Effector memory CD4-positive, alpha-beta T cell (primary cell): Measurements from ENCODE around the gene GRIK5.
A peak's percentile ranks its signal among the peaks of the same experiment; 100 is the strongest.

ENCODE experiments used
- DNase-seq, 3 donors: peaks; one replicate each; pipeline ENCODE4 v3.0.0-alpha.2; 2020
- H3K27ac ChIP-seq: 2 replicates; pipeline ENCODE4 v1.7.0; 2013; ENCODE audit warnings: mild to moderate bottlenecking, low read length, moderate library complexity; ENCODE audit not compliant: insufficient read depth, poor library complexity, severe bottlenecking
- H3K27me3 ChIP-seq: replicated peaks from 2 replicates; pipeline ENCODE4 v1.7.0; 2013; ENCODE audit warnings: mild to moderate bottlenecking, low read length; ENCODE audit not compliant: insufficient read depth, control insufficient read depth, poor library complexity, severe bottlenecking
- H3K36me3 ChIP-seq: 2 replicates; pipeline ENCODE4 v1.7.0; 2013; ENCODE audit warnings: mild to moderate bottlenecking, low read length, moderate library complexity; ENCODE audit not compliant: control insufficient read depth, insufficient read depth
- H3K4me1 ChIP-seq: 2 replicates; pipeline ENCODE4 v1.7.0; 2013; ENCODE audit warnings: low read length, mild to moderate bottlenecking; ENCODE audit not compliant: control insufficient read depth, insufficient read depth, poor library complexity, severe bottlenecking
- H3K4me3 ChIP-seq: 2 replicates; pipeline ENCODE4 v1.7.0; 2013; ENCODE audit warnings: low read length, low read depth, mild to moderate bottlenecking; ENCODE audit not compliant: insufficient read depth, poor library complexity, severe bottlenecking
- H3K9me3 ChIP-seq: 2 replicates; pipeline ENCODE4 v1.7.0; 2013; ENCODE audit warnings: mild to moderate bottlenecking, low read length, moderate library complexity; ENCODE audit not compliant: control insufficient read depth

The GRIK5 gene

GRCh38 chr19:41999071-41999877 is 70.7 kb downstream of the GRIK5 start:
- Histone ChIP-seq H3K36me3 (no peaks in the 10 kb centered on the region), H3K4me1 (peaks cover 12% of the 10 kb centered on the region), H3K27me3 (peaks cover 32% of the 10 kb centered on the region), H3K9me3 (no peaks in the 10 kb centered on the region), H3K4me3 (no peak overlapping the region), H3K27ac (no peak overlapping the region)
- no peak for DNase-seq

- Histone ChIP-seq H3K36me3 (no peaks in the 10 kb centered on the region), H3K27ac (no peak overlapping the region), H3K27me3 (peaks cover 32% of the 10 kb centered on the region), H3K4me1 (peaks cover 16% of the 10 kb centered on the region), H3K4me3 (no peak overlapping the region), H3K9me3 (no peaks in the 10 kb centered on the region)
- no peak for DNase-seq
These were observed 71.6 kb downstream of the GRIK5 start for GRCh38 chr19:41998246-41999020.

GRCh38 chr19:41997851-41998229 is 72.2 kb downstream of the GRIK5 start:
- Histone ChIP-seq H3K27me3 (peaks cover 32% of the 10 kb centered on the region), H3K27ac (no peak overlapping the region), H3K4me3 (no peak overlapping the region), H3K4me1 (peaks cover 19% of the 10 kb centered on the region), H3K36me3 (no peaks in the 10 kb centered on the region), H3K9me3 (no peaks in the 10 kb centered on the region)
- no peak for DNase-seq

- H3K36me3 ChIP-seq, result no peaks in the 10 kb centered on the region
- H3K27ac ChIP-seq, result no peak overlapping the region
- DNase-seq, result no peak
- H3K4me1 ChIP-seq, result peaks cover 19% of the 10 kb centered on the region
- H3K27me3 ChIP-seq, result peaks cover 32% of the 10 kb centered on the region
- no peak overlapping the region for H3K4me3 ChIP-seq
- no peaks in the 10 kb centered on the region for H3K9me3 ChIP-seq
These were observed 72.7 kb downstream of the GRIK5 start for GRCh38 chr19:41997121-41997850.

GRCh38 chr19:41995959-41996797 is 73.8 kb downstream of the GRIK5 start:
- peaks cover 19% of the 10 kb centered on the region for H3K4me1 ChIP-seq
- H3K27me3 ChIP-seq, result peaks cover 32% of the 10 kb centered on the region
- DNase-seq, result no peak
- H3K36me3 ChIP-seq, result no peaks in the 10 kb centered on the region
- H3K9me3 ChIP-seq, result no peaks in the 10 kb centered on the region
- H3K4me3 ChIP-seq, result no peak overlapping the region
- H3K27ac ChIP-seq, result no peak overlapping the region

GRCh38 chr19:41994994-41995958 is 74.7 kb downstream of the GRIK5 start:
- no peak for DNase-seq
- H3K27me3 ChIP-seq, result peaks cover 32% of the 10 kb centered on the region
- H3K4me1 ChIP-seq, result peaks cover 19% of the 10 kb centered on the region
- H3K4me3 ChIP-seq, result no peak overlapping the region
- H3K9me3 ChIP-seq, result no peaks in the 10 kb centered on the region
- no peaks in the 10 kb centered on the region for H3K36me3 ChIP-seq
- H3K27ac ChIP-seq, result no peak overlapping the region

GRCh38 chr19:41994521-41994971 is 75.5 kb downstream of the GRIK5 start:
- Histone ChIP-seq H3K27ac (no peak overlapping the region), H3K4me3 (peak overlapping the region; percentile 48), H3K36me3 (no peaks in the 10 kb centered on the region), H3K9me3 (no peaks in the 10 kb centered on the region), H3K27me3 (peaks cover 32% of the 10 kb centered on the region), H3K4me1 (peaks cover 19% of the 10 kb centered on the region)
- peak in 1 of 3 donors; percentile 3 for DNase-seq

- Histone ChIP-seq H3K4me1 (peaks cover 19% of the 10 kb centered on the region), H3K27ac (no peak within 1 kb of the TSS), H3K27me3 (peaks cover 25% of the 10 kb centered on the region), H3K4me3 (peak within 1 kb of the TSS; percentile 48), H3K9me3 (no peaks in the 10 kb centered on the region), H3K36me3 (no peaks in the 10 kb centered on the region)
- DNase-seq, result peak; percentile 32 to 47 (median 44)
These were observed 76.2 kb downstream of the GRIK5 start, which contains the start of gene ATP1A3 for GRCh38 chr19:41993612-41994483. Gene ATP1A3 (minus strand): TSS chr19:41994230. CDS start chr19:41994076, 154 bp downstream.
